ENCODE data around the gene UROC1. TPM values are rescaled to one million over a fixed set of nuclear protein-coding genes. Genes with fewer than 3 reads are reported as not detected.

UROC1 gene
- total and polyA plus RNA-seq, 8 donors = not detected

GRCh38 chr3:126448893-126449180 lies 68.7 kb downstream of the UROC1 start:
- peaks cover 27 to 73% (median 69%) of the 10 kb centered on the region in 4 donors for H3K36me3 ChIP-seq
- no peaks in the 10 kb centered on the region for H3K27me3 ChIP-seq
- no peak overlapping the region for H3K27ac ChIP-seq
- H3K9me3 ChIP-seq = no peaks in the 10 kb centered on the region
- intact Hi-C loops (cut with DNase I; ENCODE audit: low total_unique reads) = no loop called here
- peaks cover 0 to 14% (median 2%) of the 10 kb centered on the region in 4 donors for H3K4me1 ChIP-seq
- H3K4me3 ChIP-seq = no peak overlapping the region
- no peak for DNase-seq
- no peak for TF ChIP-seq EP300 (IDR thresholded peaks at IDR 0.05)
- TF ChIP-seq POLR2A (IDR thresholded peaks at IDR 0.05) = no peak
- no peak for TF ChIP-seq CTCF (IDR thresholded peaks at IDR 0.05)
- no peak for TF ChIP-seq POLR2AphosphoS5 (IDR thresholded peaks at IDR 0.05)
- 86 to 95% (median 91%) methylated on average over 8 of the region's 8 CpGs for WGBS, 5 donors

GRCh38 chr3:126448136-126448892 lies 69.3 kb downstream of the UROC1 start:
- H3K27me3 ChIP-seq = no peaks in the 10 kb centered on the region
- H3K36me3 ChIP-seq = peaks cover 27 to 69% (median 65%) of the 10 kb centered on the region in 4 donors
- H3K4me1 ChIP-seq = peaks cover 0 to 14% (median 2%) of the 10 kb centered on the region in 4 donors
- H3K9me3 ChIP-seq = no peaks in the 10 kb centered on the region
- TF ChIP-seq POLR2A (IDR thresholded peaks at IDR 0.05) (no peak), CTCF (IDR thresholded peaks at IDR 0.05) (no peak), EP300 (IDR thresholded peaks at IDR 0.05) (no peak), POLR2AphosphoS5 (IDR thresholded peaks at IDR 0.05) (no peak)
- H3K4me3 ChIP-seq = no peak overlapping the region
- H3K27ac ChIP-seq = no peak overlapping the region
- intact Hi-C loops (cut with DNase I; ENCODE audit: low total_unique reads) = no loop called here
- WGBS, 5 donors = 91 to 95% (median 94%) methylated on average over 17 of the region's 17 CpGs
- DNase-seq = no peak

- Histone ChIP-seq H3K4me1 (peaks cover 0 to 14% (median 2%) of the 10 kb centered on the region in 4 donors), H3K27ac (no peak overlapping the region), H3K4me3 (no peak overlapping the region), H3K27me3 (no peaks in the 10 kb centered on the region), H3K36me3 (peaks cover 27 to 67% (median 59%) of the 10 kb centered on the region in 4 donors), H3K9me3 (no peaks in the 10 kb centered on the region)
- intact Hi-C loops (cut with DNase I; ENCODE audit: low total_unique reads) = no loop called here
- DNase-seq = peak in 1 of 2 donors; percentile 19
- TF ChIP-seq POLR2AphosphoS5 (IDR thresholded peaks at IDR 0.05) (no peak), EP300 (IDR thresholded peaks at IDR 0.05) (no peak), CTCF (IDR thresholded peaks at IDR 0.05) (no peak), POLR2A (IDR thresholded peaks at IDR 0.05) (no peak)
- WGBS, 5 donors = 76 to 86% (median 83%) methylated on average over 3 to 12 of the region's 12 CpGs
These were observed 70.0 kb downstream of the UROC1 start for GRCh38 chr3:126447456-126448106.

- no peaks in the 10 kb centered on the region for H3K27me3 ChIP-seq
- no peak for DNase-seq
- no peaks in the 10 kb centered on the region for H3K9me3 ChIP-seq
- 81 to 100% (median 91%) methylated on average over 2 of the region's 2 CpGs for WGBS, 5 donors
- H3K36me3 ChIP-seq = peaks cover 23 to 61% (median 54%) of the 10 kb centered on the region in 4 donors
- no peak overlapping the region for H3K27ac ChIP-seq
- intact Hi-C loops (cut with DNase I; ENCODE audit: low total_unique reads) = no loop called here
- H3K4me3 ChIP-seq = no peak overlapping the region
- TF ChIP-seq CTCF (IDR thresholded peaks at IDR 0.05) (no peak), POLR2A (IDR thresholded peaks at IDR 0.05) (no peak), EP300 (IDR thresholded peaks at IDR 0.05) (no peak), POLR2AphosphoS5 (IDR thresholded peaks at IDR 0.05) (no peak)
- peaks cover 0 to 14% (median 2%) of the 10 kb centered on the region in 4 donors for H3K4me1 ChIP-seq
These were observed 70.8 kb downstream of the UROC1 start for GRCh38 chr3:126446791-126447190.

All from stomach (tissue), 9 donors.